Coronary artery (tissue), 2 donors: Measurements from ENCODE around the gene NEUROG2.
"Not testable (repeated sequence)": the region's sequence is repeated elsewhere in the genome, so short reads cannot be mapped to it uniquely, and the experiment has no call there.

ENCODE experiments used
- DNase-seq: peaks from one replicate; pipeline ENCODE4 v3.0.0-alpha.2; 2017; ENCODE audit warnings: low spot score
- H3K27ac ChIP-seq, 2 donors: fragments of 200-600 bp; sonication (generic); one replicate each; pipeline ENCODE4 v1.5.1; 2016 to 2019
- H3K4me3 ChIP-seq: fragments of 200-600 bp; sonication (generic); 2 replicates; pipeline ENCODE4 v1.5.1; 2016; ENCODE audit warnings: mild to moderate bottlenecking, moderate library complexity
- CTCF ChIP-seq: fragments of 200-600 bp; sonication (generic); IDR thresholded peaks from one replicate; pipeline ENCODE4 v1.5.1; 2019; ENCODE audit warnings: antibody characterized with exemption

NEUROG2 gene

DNA sequence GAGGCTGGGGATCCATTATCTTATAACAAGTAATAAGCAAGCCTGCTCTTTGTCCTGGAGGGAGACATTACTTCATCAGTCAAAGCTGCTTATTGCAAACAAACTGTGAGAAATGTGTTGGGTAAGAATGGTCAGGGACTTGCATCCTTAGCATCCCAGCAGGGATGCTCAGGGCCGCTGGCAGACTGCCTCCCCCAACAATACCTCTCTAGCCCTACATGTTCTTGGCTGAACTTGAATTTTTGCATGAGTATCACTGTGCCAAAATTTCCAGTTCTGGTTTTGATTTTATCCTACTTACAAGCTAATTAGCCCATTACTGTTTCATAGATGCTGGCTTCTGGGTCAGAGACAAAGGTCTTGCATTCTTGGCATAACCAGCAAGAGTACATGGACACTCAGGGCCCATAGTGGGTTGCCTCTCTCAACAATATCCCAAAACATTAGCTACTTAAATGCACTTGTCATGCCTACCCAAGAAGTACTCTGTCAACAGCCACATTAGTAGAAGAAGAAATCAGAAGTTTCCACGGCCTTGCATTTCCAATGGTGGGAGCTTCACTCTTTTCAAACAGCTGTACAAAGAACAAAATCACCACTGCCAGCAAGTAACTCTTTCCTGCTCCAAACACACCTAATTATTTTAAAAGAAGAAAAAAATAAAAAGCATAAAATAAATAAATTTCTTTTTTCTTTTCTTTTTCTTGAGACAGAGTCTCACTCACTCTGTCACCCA, 41.9 kb upstream of the NEUROG2 start:
- Histone ChIP-seq H3K4me3 (no peak overlapping the region), H3K27ac (no peak overlapping the region)
- no peak for TF ChIP-seq CTCF
- DNase-seq, result no peak

- not testable (repeated sequence) for H3K4me3 ChIP-seq, H3K27ac ChIP-seq, DNase-seq
Measured at GRCh38 chr4:112554271-112554670, 38.3 kb upstream of the NEUROG2 start.

DNA sequence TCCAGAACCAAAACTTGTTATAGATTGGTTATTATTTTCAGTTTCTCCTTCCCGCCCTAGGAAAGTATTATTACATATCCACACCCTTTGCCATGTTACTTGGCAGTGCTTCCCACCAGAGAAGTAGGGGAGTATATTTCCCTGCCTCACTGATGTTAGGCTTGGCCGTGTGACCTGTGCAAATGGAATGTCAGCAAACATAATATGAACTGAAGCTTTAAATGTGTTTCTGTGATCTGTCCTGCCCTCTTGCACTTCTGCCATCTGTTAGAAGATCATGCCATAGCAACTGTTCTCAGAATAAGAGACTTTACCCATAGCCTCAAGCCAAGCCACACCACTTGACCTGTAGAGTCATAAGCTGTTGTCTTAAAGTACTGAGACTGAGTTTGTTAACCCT, 36.7 kb upstream of the NEUROG2 start:
- no peak for TF ChIP-seq CTCF
- no peak overlapping the region for H3K4me3 ChIP-seq
- DNase-seq, result no peak
- H3K27ac ChIP-seq, result no peak overlapping the region

DNA sequence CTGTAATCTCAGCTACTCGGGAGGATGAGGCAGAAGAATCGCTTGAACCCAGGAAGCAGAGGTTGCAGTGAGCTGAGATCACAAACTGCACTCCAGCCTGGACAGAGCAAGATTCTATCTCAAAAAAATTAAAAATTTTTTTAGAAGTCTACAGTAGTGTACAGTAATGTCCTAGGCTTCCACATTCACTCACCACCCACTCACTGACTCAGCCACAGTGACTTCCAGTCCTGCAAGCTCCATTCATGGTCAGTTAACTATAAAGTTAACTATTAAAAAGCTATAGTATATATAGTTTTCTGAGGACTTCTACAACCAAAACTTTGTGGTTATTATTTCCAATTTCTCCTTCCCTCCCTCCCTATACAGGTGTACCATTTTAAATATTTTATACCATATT, 34.7 kb upstream of the NEUROG2 start:
- no peak overlapping the region for H3K4me3 ChIP-seq
- TF ChIP-seq CTCF, result no peak
- no peak for DNase-seq
- H3K27ac ChIP-seq, result no peak overlapping the region

DNA sequence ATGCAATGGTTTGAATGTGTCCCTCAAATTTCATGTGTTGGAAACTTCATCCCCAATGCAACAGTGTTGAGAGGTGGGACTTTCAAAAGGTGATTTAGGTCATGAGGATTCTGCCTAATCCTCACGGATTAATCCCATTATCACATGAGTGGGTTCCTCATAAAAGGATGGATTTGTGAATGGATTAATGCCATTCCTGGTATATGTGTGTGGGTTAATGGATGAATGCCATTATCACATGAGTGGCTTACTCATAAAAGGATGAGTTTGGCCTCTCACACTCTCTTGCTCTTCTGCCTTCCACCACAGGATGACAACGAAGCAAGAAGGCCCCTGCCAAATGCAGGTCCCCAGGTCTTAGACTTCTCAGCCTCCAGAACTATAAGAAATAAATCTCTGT, 30.5 kb upstream of the NEUROG2 start:
- TF ChIP-seq CTCF, result no peak
- no peak for DNase-seq
- Histone ChIP-seq H3K27ac (no peak overlapping the region), H3K4me3 (no peak overlapping the region)

- DNase-seq, result no peak
- TF ChIP-seq CTCF, result no peak
- Histone ChIP-seq H3K27ac (no peak overlapping the region), H3K4me3 (no peak overlapping the region)
Measured at GRCh38 chr4:112545346-112545745, 29.4 kb upstream of the NEUROG2 start.

DNA sequence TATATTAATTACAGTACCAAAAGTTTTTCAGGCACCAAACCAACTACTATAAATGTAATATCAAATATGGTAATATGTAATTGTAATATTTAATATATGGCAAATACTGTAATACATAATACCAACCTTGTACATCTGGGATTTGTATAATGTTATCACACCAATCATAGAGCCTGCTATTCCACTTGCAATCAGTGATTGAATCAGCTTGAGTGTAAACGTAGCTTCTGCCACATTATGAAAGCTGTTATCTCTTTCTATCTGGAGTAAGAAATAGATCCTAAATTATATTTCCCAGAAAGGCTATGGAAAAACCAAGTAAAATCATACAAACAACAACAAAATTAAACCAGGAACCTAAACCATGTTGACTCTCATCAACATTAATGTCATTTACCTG, 24.7 kb upstream of the NEUROG2 start:
- Histone ChIP-seq H3K4me3 (no peak overlapping the region), H3K27ac (no peak overlapping the region)
- TF ChIP-seq CTCF, result no peak
- DNase-seq, result no peak
